Testis (tissue), 3 donors: ENCODE results near the gene APOH. TPM values are rescaled to one million over a fixed set of nuclear protein-coding genes. Genes with fewer than 3 reads are reported as not detected.
A peak's percentile ranks its signal among the peaks of the same experiment; 100 is the strongest.

ENCODE experiments used
- DNase-seq: peaks from one replicate; pipeline ENCODE4 v3.0.0-alpha.2; 2019
- H3K27ac ChIP-seq, 2 donors: fragments of 200-600 bp; sonication (generic); one replicate each; pipeline ENCODE4 v1.5.1; 2019
- H3K27me3 ChIP-seq: fragments of 200-600 bp; sonication (generic); one replicate; pipeline ENCODE4 v1.5.1; 2019
- H3K36me3 ChIP-seq: fragments of 200-600 bp; sonication (generic); one replicate; pipeline ENCODE4 v1.5.1; 2017; ENCODE audit warnings: low read depth; ENCODE audit errors: missing control alignments
- H3K4me1 ChIP-seq: fragments of 200-600 bp; sonication (generic); one replicate; pipeline ENCODE4 v1.5.1; 2019
- H3K4me3 ChIP-seq, 2 donors: fragments of 200-600 bp; sonication (generic); one replicate each; pipeline ENCODE4 v1.5.1; 2017 to 2019
- H3K9me3 ChIP-seq: fragments of 200-600 bp; sonication (generic); one replicate; pipeline ENCODE4 v1.5.1; 2017
- CTCF ChIP-seq, 3 experiments: fragments of 450-650 bp in 2 of 3; fragments of 200-600 bp in 1 of 3; sonication (generic) in 1 of 3; IDR thresholded peaks; one replicate each; pipeline ENCODE4 v1.5.1; 2016 to 2019; ENCODE audit warnings: antibody characterized with exemption in 3 of 3, mild to moderate bottlenecking in 2 of 3, moderate library complexity in 1 of 3
- POLR2A ChIP-seq: fragments of 450-650 bp; IDR thresholded peaks from one replicate; pipeline ENCODE4 v1.6.1; 2017; ENCODE audit warnings: antibody characterized with exemption, mild to moderate bottlenecking, moderate library complexity
- WGBS, 2 donors: methylation state at CpG; one replicate each; pipeline ENCODE4 v1.1.5; 2018; 5-methylcytosine and 5-hydroxymethylcytosine counted together
- intact Hi-C: fragments of 100-400 bp; cut with DNase I; formaldehyde crosslinking; loops from one replicate; pipeline ENCODE4 v1.15.1; 2023; ENCODE audit warnings: low total_unique reads
- polyA plus RNA-seq: library from polyadenylated mRNA; stranded (reverse); fragments of 350-450 nt; fragmentation: Illumina TruSeq; extraction: RNeasy Lipid Tissue Mini Kit (QIAGEN cat#74804); gene quantifications from one replicate; pipeline ENCODE4 v1.2.3, GENCODE V29; 2014; ENCODE audit warnings: low read depth, low replicate concordance; ENCODE audit not compliant: insufficient read depth
- total RNA-seq, 2 donors: library from RNA; depleted of rRNA; stranded (reverse); fragments of >200 nt; gene quantifications; one replicate each; pipeline ENCODE4 v1.2.3, GENCODE V29; 2016

Gene APOH
- total and polyA plus RNA-seq, 3 donors from 2014 or later, result 0.63 to 1.2 (median 0.74) TPM

GRCh38 chr17:66230922-66231591 lies 1.8 kb upstream of the APOH start:
- TF ChIP-seq CTCF (IDR thresholded peaks at IDR 0.05) (no peak), POLR2A (no peak)
- 60 to 66% methylated on average over 4 of the region's 4 CpGs for WGBS, 2 donors
- DNase-seq, result no peak

GRCh38 chr17:66229783-66230538 lies 746 bp upstream of the APOH start:
- peak overlapping the region in 1 of 2 donors; percentile 28 for H3K27ac ChIP-seq

More at GRCh38 chr17:66230922-66231591, 1.8 kb upstream of the APOH start:
- no peak overlapping the region for H3K4me3 ChIP-seq
- H3K36me3 ChIP-seq, result no peaks in the 10 kb centered on the region
- H3K27ac ChIP-seq, result peak overlapping the region in 1 of 2 donors; percentile 28
- no peaks in the 10 kb centered on the region for H3K9me3 ChIP-seq
- intact Hi-C loops, result no loop called here
- H3K4me1 ChIP-seq, result no peaks in the 10 kb centered on the region
- H3K27me3 ChIP-seq, result no peaks in the 10 kb centered on the region

GRCh38 chr17:66227212-66228045 lies 1.8 kb downstream of the APOH start:
- WGBS, 2 donors, result 84% methylated on average over 4 of the region's 4 CpGs
- no peak for DNase-seq
- intact Hi-C loops, result no loop called here

More at GRCh38 chr17:66229783-66230538, 746 bp upstream of the APOH start:
- TF ChIP-seq POLR2A (no peak), CTCF (IDR thresholded peaks at IDR 0.05) (no peak)
- no peaks in the 10 kb centered on the region for H3K36me3 ChIP-seq
- no peak for DNase-seq
- H3K27me3 ChIP-seq, result no peaks in the 10 kb centered on the region
- intact Hi-C loops, result no loop called here
- no peak overlapping the region for H3K4me3 ChIP-seq
- no peaks in the 10 kb centered on the region for H3K4me1 ChIP-seq
- H3K9me3 ChIP-seq, result no peaks in the 10 kb centered on the region
- WGBS, 2 donors, result 76 to 81% methylated on average over 4 of the region's 4 CpGs

GRCh38 chr17:66222798-66223350 lies 6.3 kb downstream of the APOH start:
- intact Hi-C loops, result no loop called here
- DNase-seq, result no peak

More at GRCh38 chr17:66227212-66228045, 1.8 kb downstream of the APOH start:
- H3K9me3 ChIP-seq, result no peaks in the 10 kb centered on the region
- H3K27me3 ChIP-seq, result no peaks in the 10 kb centered on the region
- H3K4me3 ChIP-seq, result no peak overlapping the region
- TF ChIP-seq POLR2A, result no peak
- TF ChIP-seq CTCF (IDR thresholded peaks at IDR 0.05), result no peak
- no peaks in the 10 kb centered on the region for H3K36me3 ChIP-seq
- H3K4me1 ChIP-seq, result no peaks in the 10 kb centered on the region
- H3K27ac ChIP-seq, result no peak overlapping the region

More at GRCh38 chr17:66222798-66223350, 6.3 kb downstream of the APOH start:
- no peak overlapping the region for H3K4me3 ChIP-seq
- TF ChIP-seq CTCF (IDR thresholded peaks at IDR 0.05) (no peak), POLR2A (no peak)
- 82 to 86% methylated on average over 4 to 5 of the region's 5 CpGs for WGBS, 2 donors
- H3K36me3 ChIP-seq, result no peaks in the 10 kb centered on the region
- no peaks in the 10 kb centered on the region for H3K4me1 ChIP-seq
- no peaks in the 10 kb centered on the region for H3K9me3 ChIP-seq
- no peak overlapping the region for H3K27ac ChIP-seq
- no peaks in the 10 kb centered on the region for H3K27me3 ChIP-seq
